NCI-H2196 (cell line): ENCODE data around the gene RBPJ.
A peak's percentile ranks its signal among the peaks of the same experiment; 100 is the strongest.
"Not testable (repeated sequence)": the region's sequence is repeated elsewhere in the genome, so short reads cannot be mapped to it uniquely, and the experiment has no call there.

ENCODE experiments used
- DNase-seq: peaks from one replicate; lab custom pipeline; 2025; ENCODE audit not compliant: unreplicated experiment; lab: John Stamatoyannopoulos, UW

RBPJ gene

DNA sequence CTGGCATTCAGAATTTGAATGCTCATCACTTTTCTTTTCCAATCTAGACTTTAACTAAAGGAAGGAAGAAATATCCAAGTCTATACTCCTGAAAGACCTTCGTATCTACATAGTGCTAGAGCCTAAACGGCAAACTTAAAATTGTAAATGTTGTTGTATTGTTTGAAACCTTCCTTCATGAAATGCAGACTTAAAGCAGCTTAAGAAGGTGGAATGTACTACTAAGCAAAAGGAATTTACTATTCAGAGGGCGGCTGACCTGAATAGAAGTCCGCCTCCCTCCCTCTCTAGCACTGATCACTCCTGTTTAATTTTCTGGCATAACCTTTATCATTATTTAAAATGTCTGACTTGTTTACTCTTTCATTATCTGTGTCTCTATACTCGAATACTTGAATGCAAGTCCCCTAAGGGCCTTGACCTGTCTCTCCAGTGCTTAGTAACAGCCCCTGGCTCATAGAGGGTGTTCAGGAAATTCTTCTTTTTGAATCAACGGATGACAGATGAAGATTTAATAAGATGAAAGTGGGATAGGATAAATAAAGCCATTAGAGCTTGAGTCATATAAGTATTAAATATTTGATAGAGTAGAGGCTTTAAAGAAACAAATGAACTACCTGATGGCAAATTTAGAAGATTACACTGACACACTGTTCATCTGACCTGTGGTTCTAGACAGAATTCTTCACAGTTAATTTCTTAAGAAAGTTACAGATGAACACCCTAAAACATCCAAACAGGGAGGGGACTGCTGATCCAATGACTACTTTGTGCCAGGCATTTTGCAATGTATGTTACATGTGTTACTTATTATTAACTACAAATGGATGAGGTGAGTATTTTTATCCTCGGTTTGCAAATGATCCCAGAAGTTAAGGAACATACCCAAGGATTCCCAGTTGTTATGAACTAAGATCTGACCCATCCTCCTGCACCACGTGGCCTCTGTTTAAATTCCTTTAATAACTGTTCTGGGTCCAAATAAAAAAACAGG is 20.2 kb upstream of the RBPJ start:
- no peak for DNase-seq

DNA sequence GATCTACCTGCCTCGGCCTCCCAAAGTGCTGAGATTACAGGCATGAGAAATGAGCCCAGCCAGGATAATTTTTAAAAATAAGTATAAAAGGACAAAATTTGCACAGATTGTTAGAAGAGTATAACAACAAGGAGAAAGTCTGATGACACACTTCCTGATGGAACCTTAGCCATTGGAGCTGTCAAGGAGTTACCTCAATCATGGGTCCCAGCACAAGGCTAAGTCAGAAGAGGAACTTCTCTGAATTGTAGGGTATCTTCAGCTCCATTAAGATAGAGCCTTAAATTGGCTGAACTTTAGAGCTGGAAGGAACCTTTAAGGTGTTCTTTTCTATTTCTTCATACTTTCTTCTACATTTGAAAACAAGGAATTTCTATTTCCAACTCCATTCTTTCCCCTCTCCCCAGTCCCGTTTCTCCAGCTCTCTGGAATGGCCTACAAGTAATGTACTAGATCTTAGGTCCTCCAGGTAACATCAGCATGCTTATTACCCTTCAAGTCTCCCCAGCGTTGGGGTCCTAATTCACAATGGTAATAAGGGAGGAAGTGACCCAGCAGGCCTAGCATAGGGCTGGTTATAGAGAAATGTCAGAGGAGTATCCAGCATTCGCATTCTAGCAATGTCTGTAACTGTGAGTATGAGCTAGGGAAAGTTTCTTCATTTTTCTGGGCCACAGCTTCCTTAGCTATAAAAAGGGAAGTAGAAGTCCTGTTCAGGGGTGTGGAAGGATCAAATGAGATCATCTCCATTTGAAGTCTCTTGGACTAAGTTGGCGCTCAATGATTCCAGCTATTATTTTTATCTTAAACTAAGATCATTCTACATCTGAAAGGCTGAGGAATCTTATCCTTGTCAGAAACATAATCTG is 18.5 kb upstream of the RBPJ start:
- DNase-seq: no peak

DNA sequence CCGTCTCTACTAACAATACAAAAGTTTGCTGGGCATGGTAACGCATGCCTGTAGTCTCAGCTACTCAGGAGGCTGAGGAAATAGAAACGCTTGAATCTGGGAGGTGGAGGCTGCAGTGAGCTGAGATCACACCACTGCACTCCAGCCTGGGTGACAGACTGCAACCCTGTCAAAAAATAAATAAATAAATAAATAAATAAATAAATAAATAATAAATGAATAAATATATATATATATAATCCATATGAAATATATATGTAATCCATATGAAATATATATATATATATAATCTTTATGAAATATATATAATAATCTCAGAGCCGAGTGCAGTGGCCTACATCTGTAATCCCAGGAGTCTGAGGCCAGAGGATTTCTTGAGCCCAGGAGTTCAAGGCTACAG is 17.8 kb upstream of the RBPJ start:
- DNase-seq: no peak

- no peak for DNase-seq
These were observed 13.6 kb upstream of the RBPJ start for GRCh38 chr4:26307037-26307800.

DNA sequence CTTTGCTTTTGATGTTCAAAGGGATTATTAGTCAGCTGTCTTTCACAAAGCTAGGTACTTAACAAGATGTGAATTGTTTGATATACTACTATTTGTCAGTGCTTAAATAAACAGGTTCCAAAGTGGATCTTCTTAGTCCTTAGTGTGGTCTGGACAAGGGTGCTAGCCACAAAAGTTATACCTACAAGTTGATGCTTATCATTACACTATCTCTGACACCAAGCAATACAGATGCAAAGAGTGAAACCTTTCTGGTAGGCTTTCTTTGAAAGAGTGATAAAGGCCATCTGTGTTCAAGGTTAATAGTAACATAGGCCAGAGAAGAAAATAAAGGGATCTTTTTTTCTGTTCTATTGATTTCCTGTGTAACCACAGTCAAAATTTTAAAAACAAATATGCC is 12.2 kb upstream of the RBPJ start:
- DNase-seq: no peak

GRCh38 chr4:26310264-26310663 is 10.6 kb upstream of the RBPJ start:
- DNase-seq: no peak

DNA sequence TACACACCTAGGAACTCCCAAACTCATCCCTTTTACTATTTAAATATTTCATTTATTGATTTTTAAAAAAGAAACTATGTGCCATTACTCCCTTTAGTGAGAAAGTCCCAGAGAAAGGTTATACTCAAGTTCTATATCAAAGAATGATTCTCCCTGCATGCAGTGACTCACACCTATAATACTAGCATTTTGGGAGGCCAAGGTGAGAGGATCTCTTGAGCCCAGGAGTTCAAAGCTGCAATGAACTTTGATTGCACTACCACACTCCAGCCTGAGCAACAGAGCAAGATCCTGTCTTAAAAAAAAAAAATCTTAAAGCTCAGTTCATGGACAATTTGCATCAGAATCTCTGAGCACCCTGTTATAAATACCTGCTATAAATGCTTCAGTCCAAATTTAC is 9.2 kb upstream of the RBPJ start:
- no peak for DNase-seq

- not testable (repeated sequence) for DNase-seq
These were observed 5.4 kb upstream of the RBPJ start for GRCh38 chr4:26315316-26315932.

- DNase-seq: no peak
These were observed 3.0 kb upstream of the RBPJ start for GRCh38 chr4:26317766-26318165.

GRCh38 chr4:26319467-26319948 is 1.3 kb upstream of the RBPJ start:
- peak; percentile 99 for DNase-seq

- no peak for DNase-seq
These were observed 771 bp upstream of the RBPJ start for GRCh38 chr4:26319949-26320537.

DNA sequence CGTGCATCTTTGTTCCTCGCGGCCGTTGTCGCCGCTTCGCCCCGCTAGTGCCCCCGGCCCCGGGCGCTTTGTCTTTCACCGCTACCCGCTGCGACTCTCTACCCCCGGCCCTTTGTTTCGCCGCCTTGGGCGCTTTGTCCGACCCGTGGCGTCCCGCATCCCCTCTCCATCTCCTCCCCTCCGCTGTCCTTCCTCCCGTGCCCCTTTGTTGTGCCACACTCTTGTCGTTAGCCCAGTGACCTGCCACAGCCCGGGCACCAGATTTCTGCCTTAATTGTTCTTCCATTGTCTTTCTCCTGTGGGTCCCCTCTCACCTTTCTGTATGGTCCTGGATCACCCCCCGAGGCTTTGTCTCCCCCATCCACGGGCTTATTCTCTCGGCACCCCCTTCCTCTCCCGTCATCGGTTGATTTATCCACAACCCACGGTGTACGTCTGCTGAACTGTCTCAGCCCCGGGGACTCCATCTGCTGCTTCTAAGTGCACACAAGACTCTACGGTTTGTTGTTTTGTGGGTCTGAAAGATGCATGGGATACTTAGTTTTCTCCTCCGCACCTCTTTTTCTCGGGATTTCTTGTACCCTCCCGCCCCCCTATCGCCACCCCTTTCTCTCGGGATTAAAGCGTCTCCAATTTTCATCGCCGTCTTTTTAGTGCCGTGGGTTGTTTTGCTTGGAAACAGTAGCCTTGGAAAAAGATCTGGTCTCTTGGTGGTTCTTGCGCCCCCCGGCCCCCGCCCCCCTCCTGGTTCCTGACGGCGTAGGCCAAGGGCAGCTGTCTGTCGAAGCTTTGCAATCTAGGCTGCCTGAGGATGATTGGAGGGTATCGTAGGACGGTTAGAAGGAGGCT is 783 bp downstream of the RBPJ start:
- no peak for DNase-seq

DNA sequence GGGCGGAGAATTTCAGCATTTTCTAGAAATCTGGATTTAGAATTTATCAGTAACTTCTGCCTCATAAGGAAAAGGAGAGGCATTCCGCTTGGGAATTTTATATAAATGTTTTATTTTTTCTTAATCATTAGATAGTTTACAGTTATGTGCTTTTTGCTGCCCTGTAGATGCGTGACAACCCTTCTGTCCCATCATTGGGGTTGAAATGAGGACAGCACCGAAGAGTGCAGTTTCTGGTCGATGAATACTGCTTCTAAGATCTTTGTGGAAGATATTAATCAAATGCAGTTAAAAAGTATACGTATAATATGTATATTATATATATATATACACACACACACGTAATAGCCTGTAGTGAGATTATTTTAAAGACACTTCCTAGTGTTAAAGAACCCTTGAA is 1.5 kb downstream of the RBPJ start:
- no peak for DNase-seq

DNA sequence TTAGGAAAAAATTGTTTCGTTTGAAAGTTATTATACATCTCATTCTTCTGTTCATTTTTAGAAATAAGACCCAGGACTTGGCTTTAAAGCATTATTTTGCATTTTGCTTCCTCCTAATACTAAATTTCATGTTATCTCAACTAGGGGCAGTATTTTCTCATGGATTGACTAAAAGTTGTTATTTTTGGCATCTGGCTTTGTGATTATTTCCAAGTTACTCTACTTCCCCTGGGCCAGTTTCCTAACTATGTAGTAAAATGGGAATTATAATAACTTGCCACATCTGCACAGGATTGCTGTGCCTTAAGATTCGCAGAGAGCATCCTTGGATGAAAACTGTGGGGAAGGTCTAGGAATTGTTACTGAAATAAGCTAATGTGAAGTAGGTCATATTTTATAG is 3.0 kb downstream of the RBPJ start:
- no peak for DNase-seq

DNA sequence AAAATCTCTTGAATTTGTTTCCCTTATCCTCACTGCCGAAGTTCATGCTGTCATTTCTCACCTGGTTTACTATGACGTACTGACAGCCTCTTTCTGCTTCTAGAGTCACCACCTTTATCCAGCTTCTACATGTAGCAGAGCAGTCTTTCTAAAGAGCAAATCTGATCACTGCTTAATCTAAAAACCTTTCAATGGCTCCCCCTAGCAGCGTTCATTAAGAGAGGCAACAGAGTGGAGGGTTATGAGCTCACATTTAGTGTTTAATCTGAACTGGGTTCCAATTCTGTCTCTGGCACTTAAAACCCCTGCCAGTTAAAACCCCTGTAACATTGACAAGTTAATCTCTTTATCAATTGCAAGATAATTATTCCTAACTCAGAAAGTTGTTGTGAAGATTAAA is 4.4 kb downstream of the RBPJ start:
- peak; percentile 15 for DNase-seq

GRCh38 chr4:26326791-26327190 is 6.0 kb downstream of the RBPJ start:
- no peak for DNase-seq

DNA sequence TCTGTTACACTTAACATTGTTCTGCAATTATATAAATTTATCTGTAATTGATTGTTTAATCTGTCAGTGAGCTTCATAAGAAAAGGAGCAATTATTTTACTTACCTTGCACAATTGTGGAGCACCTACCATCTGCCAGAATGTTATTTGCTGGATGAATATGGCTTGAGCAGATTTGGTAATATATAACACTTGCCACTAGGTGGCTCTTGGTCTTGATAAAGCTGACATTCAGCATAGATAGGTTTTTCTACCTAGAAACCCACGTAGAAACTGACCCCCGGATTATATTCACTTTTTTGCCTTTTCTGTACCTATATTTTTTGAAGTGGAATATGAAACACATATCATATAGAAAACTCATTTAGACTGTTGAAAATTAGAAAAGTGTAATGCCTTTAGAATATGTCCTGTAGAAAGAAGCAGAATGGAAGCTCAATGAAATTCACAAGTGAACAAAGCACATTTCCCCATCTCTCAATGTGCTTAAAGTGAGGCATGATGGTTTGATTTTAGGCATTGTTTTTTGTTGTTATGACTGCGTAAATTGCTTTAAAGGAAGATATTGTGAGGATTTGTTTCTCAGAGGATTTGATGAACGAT is 9.5 kb downstream of the RBPJ start:
- peak; percentile 58 for DNase-seq

- DNase-seq: peak; percentile 20
These were observed 10.1 kb downstream of the RBPJ start for GRCh38 chr4:26330946-26331345.
